ENCODE results near the gene SAMD5. TPM values are rescaled to one million over a fixed set of nuclear protein-coding genes. Genes with fewer than 3 reads are reported as not detected.

Gene SAMD5
- total RNA-seq, 1 donor: 1.1 TPM

GRCh38 chr6:147497472-147497871 lies 11.0 kb upstream of the SAMD5 start:
- DNase-seq (ENCODE audit: insufficient read length, low spot score, missing footprints): no peak
- Histone ChIP-seq H3K9me3 (ENCODE audit: low read depth, low read length) (no peaks in the 10 kb centered on the region), H4K20me1 (ENCODE audit: insufficient read depth, low read length) (no peaks in the 10 kb centered on the region)

GRCh38 chr6:147503587-147503986 lies 4.9 kb upstream of the SAMD5 start:
- peak; percentile 25 for DNase-seq (ENCODE audit: insufficient read length, low spot score, missing footprints)
- H3K9me3 ChIP-seq (ENCODE audit: low read depth, low read length): no peaks in the 10 kb centered on the region
- no peak overlapping the region for H3K4me2 ChIP-seq (ENCODE audit: insufficient read depth, low read length)
- no peak overlapping the region for H3K4me3 ChIP-seq (ENCODE audit: insufficient read depth, low read length)
- no peaks in the 10 kb centered on the region for H3K36me3 ChIP-seq (ENCODE audit: insufficient read depth, low read length)
- peaks cover 12% of the 10 kb centered on the region for H3K4me1 ChIP-seq (ENCODE audit: insufficient read depth, low read length)
- peaks cover 15% of the 10 kb centered on the region for H3K27me3 ChIP-seq (ENCODE audit: insufficient read depth, low read length)
- H2AFZ ChIP-seq (ENCODE audit: low read length): no peak overlapping the region
- H4K20me1 ChIP-seq (ENCODE audit: insufficient read depth, low read length): no peaks in the 10 kb centered on the region
- no peak for TF ChIP-seq CTCF (IDR thresholded peaks at IDR 0.05; ENCODE audit: extremely low read depth, low read depth, low read length)
- H3K27ac ChIP-seq (ENCODE audit: low read depth, low read length): no peak overlapping the region
- no peaks in the 10 kb centered on the region for H3K79me2 ChIP-seq (ENCODE audit: insufficient read depth, low read length)

More at GRCh38 chr6:147497472-147497871, 11.0 kb upstream of the SAMD5 start:
- H3K4me2 ChIP-seq (ENCODE audit: insufficient read depth, low read length): no peak overlapping the region
- no peak for TF ChIP-seq CTCF (IDR thresholded peaks at IDR 0.05; ENCODE audit: extremely low read depth, low read depth, low read length)
- peaks cover under 1% of the 10 kb centered on the region for H3K27me3 ChIP-seq (ENCODE audit: insufficient read depth, low read length)
- H3K36me3 ChIP-seq (ENCODE audit: insufficient read depth, low read length): no peaks in the 10 kb centered on the region
- H3K27ac ChIP-seq (ENCODE audit: low read depth, low read length): no peak overlapping the region
- no peak overlapping the region for H3K4me3 ChIP-seq (ENCODE audit: insufficient read depth, low read length)
- H2AFZ ChIP-seq (ENCODE audit: low read length): no peak overlapping the region
- no peaks in the 10 kb centered on the region for H3K4me1 ChIP-seq (ENCODE audit: insufficient read depth, low read length)
- no peaks in the 10 kb centered on the region for H3K79me2 ChIP-seq (ENCODE audit: insufficient read depth, low read length)

- H3K4me3 ChIP-seq (ENCODE audit: insufficient read depth, low read length): no peak overlapping the region
- no peaks in the 10 kb centered on the region for H4K20me1 ChIP-seq (ENCODE audit: insufficient read depth, low read length)
- H3K4me2 ChIP-seq (ENCODE audit: insufficient read depth, low read length): no peak overlapping the region
- H3K27me3 ChIP-seq (ENCODE audit: insufficient read depth, low read length): peaks cover 23% of the 10 kb centered on the region
- H3K36me3 ChIP-seq (ENCODE audit: insufficient read depth, low read length): no peaks in the 10 kb centered on the region
- peaks cover 12% of the 10 kb centered on the region for H3K4me1 ChIP-seq (ENCODE audit: insufficient read depth, low read length)
- H3K9me3 ChIP-seq (ENCODE audit: low read depth, low read length): no peaks in the 10 kb centered on the region
- no peak for TF ChIP-seq CTCF (IDR thresholded peaks at IDR 0.05; ENCODE audit: extremely low read depth, low read depth, low read length)
- DNase-seq (ENCODE audit: insufficient read length, low spot score, missing footprints): no peak
- H2AFZ ChIP-seq (ENCODE audit: low read length): no peak overlapping the region
- no peak overlapping the region for H3K27ac ChIP-seq (ENCODE audit: low read depth, low read length)
- H3K79me2 ChIP-seq (ENCODE audit: insufficient read depth, low read length): no peaks in the 10 kb centered on the region
Observed at GRCh38 chr6:147504848-147505247, 3.6 kb upstream of the SAMD5 start.

GRCh38 chr6:147506704-147507114 lies 1.8 kb upstream of the SAMD5 start:
- Histone ChIP-seq H3K4me2 (ENCODE audit: insufficient read depth, low read length) (peak overlapping the region; percentile 85), H3K27ac (ENCODE audit: low read depth, low read length) (no peak overlapping the region), H3K79me2 (ENCODE audit: insufficient read depth, low read length) (no peaks in the 10 kb centered on the region), H3K36me3 (ENCODE audit: insufficient read depth, low read length) (no peaks in the 10 kb centered on the region), H3K27me3 (ENCODE audit: insufficient read depth, low read length) (peaks cover 36% of the 10 kb centered on the region), H3K4me3 (ENCODE audit: insufficient read depth, low read length) (peak overlapping the region; percentile 53), H3K4me1 (ENCODE audit: insufficient read depth, low read length) (peaks cover 12% of the 10 kb centered on the region), H2AFZ (ENCODE audit: low read length) (peak overlapping the region; percentile 47), H4K20me1 (ENCODE audit: insufficient read depth, low read length) (no peaks in the 10 kb centered on the region), H3K9me3 (ENCODE audit: low read depth, low read length) (no peaks in the 10 kb centered on the region)
- DNase-seq (ENCODE audit: insufficient read length, low spot score, missing footprints): peak; percentile 96
- peak; percentile 63 for TF ChIP-seq CTCF (IDR thresholded peaks at IDR 0.05; ENCODE audit: extremely low read depth, low read depth, low read length)
